Panc1 (cell line): Measurements from ENCODE around the gene GATM. TPM values are rescaled to one million over a fixed set of nuclear protein-coding genes. Genes with fewer than 3 reads are reported as not detected.
"Not testable (repeated sequence)": the region's sequence is repeated elsewhere in the genome, so short reads cannot be mapped to it uniquely, and the experiment has no call there.

Experiments used
- ATAC-seq: fragments of 200-7000 bp; cut with Tn5 transposase; 2 replicates; pipeline ENCODE4 v1.9.1; 2020; ENCODE audit warnings: mild to moderate bottlenecking, moderate library complexity
- BruUV-seq: library from RNA; stranded (reverse); fragments of 400-500 nt; replicated peaks from 2 replicates; lab custom pipeline; 2021; lab: Mats Ljungman, UMichigan
- CTCF ChIA-PET: fragments of 300-600 bp; sonication (Branson Sonifier 250); formaldehyde crosslinking; loops from one replicate; lab custom pipeline; 2022; ENCODE audit warnings: antibody characterized with exemption; lab: Charles Lee
- POLR2A ChIA-PET: fragments of 300-600 bp; sonication (Branson Sonifier 250); formaldehyde crosslinking; loops from one replicate; lab custom pipeline; 2022; ENCODE audit warnings: antibody characterized with exemption; lab: Charles Lee
- DNase-seq: peaks from one replicate; pipeline ENCODE4 v3.0.0-alpha.2; 2010; ENCODE audit warnings: low read depth, low spot score
- H3K27ac ChIP-seq: 2 replicates; pipeline ENCODE4 v1.5.1; 2011; ENCODE audit warnings: mild to moderate bottlenecking, low read length, inconsistent platforms
- H3K27me3 ChIP-seq: fragments of 200-500 bp; sonication (Bioruptor generic); 2 replicates; pipeline ENCODE4 v1.6.0; 2014; ENCODE audit warnings: low read length, inconsistent platforms; ENCODE audit not compliant: control insufficient read depth, insufficient read depth
- H3K36me3 ChIP-seq: fragments of 200-500 bp; sonication (Bioruptor generic); 2 replicates; pipeline ENCODE4 v1.5.1; 2014; ENCODE audit warnings: inconsistent platforms, mild to moderate bottlenecking, low read length, moderate library complexity; ENCODE audit not compliant: control insufficient read depth, insufficient read depth
- H3K4me1 ChIP-seq: 2 replicates; pipeline ENCODE4 v1.5.1; 2011; ENCODE audit warnings: inconsistent platforms, mild to moderate bottlenecking, low read length, moderate library complexity; ENCODE audit not compliant: control insufficient read depth, insufficient read depth
- H3K4me3 ChIP-seq, 2 experiments: 2 replicates each; pipeline ENCODE4 v1.5.1; 2011 to 2012; ENCODE audit warnings: low read depth in 2 of 2, low read length in 2 of 2, mild to moderate bottlenecking in 2 of 2, inconsistent platforms in 1 of 2, moderate library complexity in 1 of 2
- H3K9me3 ChIP-seq: fragments of 200-500 bp; sonication (Bioruptor generic); 2 replicates; pipeline ENCODE4 v1.5.1; 2014; ENCODE audit warnings: low read depth, mild to moderate bottlenecking, inconsistent platforms, low read length, moderate library complexity; ENCODE audit not compliant: control insufficient read depth, insufficient read depth
- CTCF ChIP-seq: fragments of 450-650 bp; IDR thresholded peaks from 2 replicates; pipeline ENCODE4 v1.5.1; 2017; ENCODE audit warnings: mild to moderate bottlenecking
- POLR2AphosphoS5 ChIP-seq: IDR thresholded peaks from 2 replicates; pipeline ENCODE4 v1.6.1; 2012; ENCODE audit warnings: mild to moderate bottlenecking, low read depth, low read length, moderate library complexity
- SIN3A ChIP-seq: IDR thresholded peaks from 2 replicates; pipeline ENCODE4 v1.6.1; 2012; ENCODE audit warnings: low read depth, mild to moderate bottlenecking, low read length, moderate library complexity, borderline replicate concordance; ENCODE audit not compliant: insufficient read depth
- TCF7L2 ChIP-seq: IDR thresholded peaks from 2 replicates; pipeline ENCODE4 v1.6.1; 2011; ENCODE audit warnings: mild to moderate bottlenecking, low read depth, low read length, inconsistent platforms
- in situ Hi-C: cut with HindIII; loops from 2 replicates; pipeline ENCODE4 v1.10.0; 2016; ENCODE audit warnings: low sequenced_read_pairs, low pct_unique_long_range_greater_than_20kb
- intact Hi-C: fragments of 100-400 bp; cut with micrococcal nuclease; formaldehyde crosslinking; loops from one replicate; pipeline ENCODE4 v1.10.0; 2022; ENCODE audit not compliant: unreplicated experiment
- total RNA-seq: library from RNA; stranded (reverse); gene quantifications from one replicate; pipeline ENCODE4 v1.2.1, GENCODE V29; 2021; ENCODE audit not compliant: unreplicated experiment
- TF ChIP-seq, protein P1 (sequence below), 2 experiments: IDR thresholded peaks; 2 replicates each; pipeline ENCODE4 v1.6.1; 2011 to 2012; ENCODE audit warnings: low read depth in 2 of 2, control low read depth in 1 of 2, low read length in 1 of 2, mild to moderate bottlenecking in 1 of 2, moderate library complexity in 1 of 2; ENCODE audit not compliant: insufficient read depth in 1 of 2

Gene GATM
- total RNA-seq, 1 experiment from 2014 or later = 7.6 TPM

GRCh38 chr15:45370042-45370441 lies 8.3 kb downstream of the GATM start:
- intact Hi-C loops, in situ Hi-C loops, POLR2A ChIA-PET, ATAC-seq, H3K4me3 ChIP-seq, H3K9me3 ChIP-seq, H3K27ac ChIP-seq, H3K4me1 ChIP-seq, BruUV-seq, DNase-seq, H3K36me3 ChIP-seq: not testable (repeated sequence)
- H3K27me3 ChIP-seq = peaks cover 10% of the 10 kb centered on the region
- CTCF ChIA-PET = interaction anchor here (1.0 kb wide), 1 partner anchor 8 kb away, joined by 4 read pairs; no protein-coding TSS in a partner anchor

- intact Hi-C loops, CTCF ChIA-PET: not testable (repeated sequence)
Measured at GRCh38 chr15:45367222-45367621, 11.1 kb downstream of the GATM start.

DNA sequence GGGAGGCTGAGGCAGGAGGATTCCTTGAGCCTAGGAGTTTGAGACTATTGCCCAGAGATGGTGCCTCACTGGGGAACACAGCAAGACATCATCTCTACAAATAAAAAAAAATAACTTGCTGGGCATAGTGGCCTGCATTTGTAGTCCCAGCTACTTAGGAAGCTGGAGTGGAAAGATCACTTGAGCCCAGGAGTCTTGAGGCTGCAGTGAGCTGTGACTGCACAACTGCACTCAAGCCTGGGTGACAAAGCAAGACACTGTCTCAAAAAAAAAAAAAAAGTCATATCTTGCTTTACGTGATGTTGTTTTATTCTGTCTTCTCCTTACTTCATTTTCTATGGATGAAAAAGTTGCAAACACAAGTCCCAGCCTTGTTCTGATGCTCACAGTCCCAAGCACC lies 14.1 kb downstream of the GATM start:
- no peak for ATAC-seq
- CTCF ChIA-PET = no interaction called here
- no peak overlapping the region for H3K4me3 ChIP-seq
- intact Hi-C loops (no loop called here), in situ Hi-C loops (no loop called here)
- H3K4me1 ChIP-seq = no peaks in the 10 kb centered on the region
- no TSS peak for BruUV-seq
- no peaks in the 10 kb centered on the region for H3K36me3 ChIP-seq
- TF ChIP-seq POLR2AphosphoS5 = no peak
- TF ChIP-seq TCF7L2 = no peak
- TF ChIP-seq, protein P1, sequence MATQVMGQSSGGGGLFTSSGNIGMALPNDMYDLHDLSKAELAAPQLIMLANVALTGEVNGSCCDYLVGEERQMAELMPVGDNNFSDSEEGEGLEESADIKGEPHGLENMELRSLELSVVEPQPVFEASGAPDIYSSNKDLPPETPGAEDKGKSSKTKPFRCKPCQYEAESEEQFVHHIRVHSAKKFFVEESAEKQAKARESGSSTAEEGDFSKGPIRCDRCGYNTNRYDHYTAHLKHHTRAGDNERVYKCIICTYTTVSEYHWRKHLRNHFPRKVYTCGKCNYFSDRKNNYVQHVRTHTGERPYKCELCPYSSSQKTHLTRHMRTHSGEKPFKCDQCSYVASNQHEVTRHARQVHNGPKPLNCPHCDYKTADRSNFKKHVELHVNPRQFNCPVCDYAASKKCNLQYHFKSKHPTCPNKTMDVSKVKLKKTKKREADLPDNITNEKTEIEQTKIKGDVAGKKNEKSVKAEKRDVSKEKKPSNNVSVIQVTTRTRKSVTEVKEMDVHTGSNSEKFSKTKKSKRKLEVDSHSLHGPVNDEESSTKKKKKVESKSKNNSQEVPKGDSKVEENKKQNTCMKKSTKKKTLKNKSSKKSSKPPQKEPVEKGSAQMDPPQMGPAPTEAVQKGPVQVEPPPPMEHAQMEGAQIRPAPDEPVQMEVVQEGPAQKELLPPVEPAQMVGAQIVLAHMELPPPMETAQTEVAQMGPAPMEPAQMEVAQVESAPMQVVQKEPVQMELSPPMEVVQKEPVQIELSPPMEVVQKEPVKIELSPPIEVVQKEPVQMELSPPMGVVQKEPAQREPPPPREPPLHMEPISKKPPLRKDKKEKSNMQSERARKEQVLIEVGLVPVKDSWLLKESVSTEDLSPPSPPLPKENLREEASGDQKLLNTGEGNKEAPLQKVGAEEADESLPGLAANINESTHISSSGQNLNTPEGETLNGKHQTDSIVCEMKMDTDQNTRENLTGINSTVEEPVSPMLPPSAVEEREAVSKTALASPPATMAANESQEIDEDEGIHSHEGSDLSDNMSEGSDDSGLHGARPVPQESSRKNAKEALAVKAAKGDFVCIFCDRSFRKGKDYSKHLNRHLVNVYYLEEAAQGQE (IDR thresholded peaks at IDR 0.05; ENCODE audit: insufficient read depth in 1 of 2, low read depth in 2 of 2, low read length in 1 of 2) = no peak
- no peak for TF ChIP-seq CTCF
- TF ChIP-seq SIN3A = no peak
- no peak for DNase-seq
- no peak overlapping the region for H3K27ac ChIP-seq
- POLR2A ChIA-PET = no interaction called here
- no peaks in the 10 kb centered on the region for H3K27me3 ChIP-seq
- no peaks in the 10 kb centered on the region for H3K9me3 ChIP-seq

More at GRCh38 chr15:45367222-45367621, 11.1 kb downstream of the GATM start:
- H3K4me3 ChIP-seq, ATAC-seq, H3K4me1 ChIP-seq, H3K9me3 ChIP-seq, H3K36me3 ChIP-seq, H3K27ac ChIP-seq, POLR2A ChIA-PET, H3K27me3 ChIP-seq, in situ Hi-C loops, BruUV-seq, DNase-seq: not testable (repeated sequence)
